ENCODE data around the gene APCDD1.

APCDD1 gene

GRCh38 chr18:10432781-10433180, 21.7 kb upstream of the APCDD1 start:
- DNase-seq = no peak

GRCh38 chr18:10436160-10436559, 18.3 kb upstream of the APCDD1 start:
- no peak for DNase-seq

- DNase-seq = no peak
These were observed 16.6 kb upstream of the APCDD1 start for GRCh38 chr18:10437837-10438236.

GRCh38 chr18:10439898-10440297, 14.5 kb upstream of the APCDD1 start:
- DNase-seq = no peak

- DNase-seq = no peak
These were observed 13.6 kb upstream of the APCDD1 start for GRCh38 chr18:10440884-10441283.

GRCh38 chr18:10441472-10441871, 13.0 kb upstream of the APCDD1 start:
- DNase-seq = no peak

GRCh38 chr18:10442551-10442971, 11.9 kb upstream of the APCDD1 start:
- no peak for DNase-seq

GRCh38 chr18:10443001-10443400, 11.4 kb upstream of the APCDD1 start:
- no peak for DNase-seq

- DNase-seq = no peak
These were observed 10.0 kb upstream of the APCDD1 start for GRCh38 chr18:10444314-10445006.

- DNase-seq = no peak
These were observed 5.0 kb upstream of the APCDD1 start for GRCh38 chr18:10449396-10449795.

GRCh38 chr18:10450986-10451385, 3.4 kb upstream of the APCDD1 start:
- DNase-seq = no peak

GRCh38 chr18:10453261-10453805, 1.1 kb upstream of the APCDD1 start:
- DNase-seq = no peak

GRCh38 chr18:10454681-10455557, 484 bp downstream of the APCDD1 start:
- DNase-seq = no peak

GRCh38 chr18:10455726-10456453, 1.5 kb downstream of the APCDD1 start:
- no peak for DNase-seq

- no peak for DNase-seq
These were observed 2.3 kb downstream of the APCDD1 start for GRCh38 chr18:10456718-10457117.

- DNase-seq = no peak
These were observed 2.7 kb downstream of the APCDD1 start for GRCh38 chr18:10457128-10457527.

GRCh38 chr18:10457767-10458166, 3.3 kb downstream of the APCDD1 start:
- DNase-seq = no peak

- no peak for DNase-seq
These were observed 4.3 kb downstream of the APCDD1 start for GRCh38 chr18:10458691-10459090.

GRCh38 chr18:10459587-10459986, 5.2 kb downstream of the APCDD1 start:
- no peak for DNase-seq

GRCh38 chr18:10460414-10461018, 6.1 kb downstream of the APCDD1 start:
- DNase-seq = no peak

- no peak for DNase-seq
These were observed 7.6 kb downstream of the APCDD1 start for GRCh38 chr18:10461989-10462388.

- no peak for DNase-seq
These were observed 8.2 kb downstream of the APCDD1 start for GRCh38 chr18:10462597-10462996.

GRCh38 chr18:10463096-10463495, 8.7 kb downstream of the APCDD1 start:
- no peak for DNase-seq

All from activated T-cell treated with anti-CD3 and anti-CD28 coated beads for 4 hours (primary cell).